Measurements from ENCODE around the gene LHX5.
"Not testable (repeated sequence)": the region's sequence is repeated elsewhere in the genome, so short reads cannot be mapped to it uniquely, and the experiment has no call there.

LHX5 gene

GRCh38 chr12:113471619-113472171, at the start of gene LHX5:
TSS of gene LHX5 (minus strand) at chr12:113471871. CDS start at chr12:113471498, 373 bp downstream.
- DNase-seq (ENCODE audit: low spot score): no peak
- FAIRE-seq: no peak

- no peak for FAIRE-seq
- DNase-seq (ENCODE audit: low spot score): no peak
Observed at GRCh38 chr12:113519464-113520307, 48.0 kb upstream of the LHX5 start.

GRCh38 chr12:113515082-113515856, 43.6 kb upstream of the LHX5 start:
- FAIRE-seq: no peak
- DNase-seq (ENCODE audit: low spot score): no peak

GRCh38 chr12:113514602-113515001, 42.9 kb upstream of the LHX5 start:
- FAIRE-seq: no peak

GRCh38 chr12:113512568-113512967, 40.9 kb upstream of the LHX5 start:
- FAIRE-seq (no peak), DNase-seq (ENCODE audit: low spot score) (no peak)

More at GRCh38 chr12:113514602-113515001, 42.9 kb upstream of the LHX5 start:
- DNase-seq (ENCODE audit: low spot score): no peak

GRCh38 chr12:113506867-113507266, 35.2 kb upstream of the LHX5 start:
- FAIRE-seq (no peak), DNase-seq (ENCODE audit: low spot score) (no peak)

- DNase-seq (ENCODE audit: low spot score): no peak
- no peak for FAIRE-seq
Observed at GRCh38 chr12:113505941-113506340, 34.3 kb upstream of the LHX5 start.

GRCh38 chr12:113504917-113505316, 33.2 kb upstream of the LHX5 start:
- DNase-seq (ENCODE audit: low spot score) (no peak), FAIRE-seq (no peak)

- DNase-seq (ENCODE audit: low spot score) (no peak), FAIRE-seq (no peak)
Observed at GRCh38 chr12:113500782-113501311, 29.2 kb upstream of the LHX5 start.

GRCh38 chr12:113500306-113500675, 28.6 kb upstream of the LHX5 start:
- FAIRE-seq (no peak), DNase-seq (ENCODE audit: low spot score) (no peak)

GRCh38 chr12:113498490-113498889, 26.8 kb upstream of the LHX5 start:
- no peak for FAIRE-seq
- no peak for DNase-seq (ENCODE audit: low spot score)

- no peak for DNase-seq (ENCODE audit: low spot score)
- FAIRE-seq: no peak
Observed at GRCh38 chr12:113497693-113498092, 26.0 kb upstream of the LHX5 start.

- not testable (repeated sequence) for FAIRE-seq; DNase-seq (ENCODE audit: low spot score)
Observed at GRCh38 chr12:113495941-113496340, 24.3 kb upstream of the LHX5 start.

- no peak for FAIRE-seq
Observed at GRCh38 chr12:113488322-113488721, 16.7 kb upstream of the LHX5 start.

GRCh38 chr12:113486722-113487121, 15.1 kb upstream of the LHX5 start:
- FAIRE-seq: no peak
- no peak for DNase-seq (ENCODE audit: low spot score)

More at GRCh38 chr12:113488322-113488721, 16.7 kb upstream of the LHX5 start:
- DNase-seq (ENCODE audit: low spot score): no peak

GRCh38 chr12:113485330-113485729, 13.7 kb upstream of the LHX5 start:
- no peak for FAIRE-seq
- no peak for DNase-seq (ENCODE audit: low spot score)

- no peak for DNase-seq (ENCODE audit: low spot score)
Observed at GRCh38 chr12:113482334-113482733, 10.7 kb upstream of the LHX5 start.

GRCh38 chr12:113480336-113480971, 8.8 kb upstream of the LHX5 start:
- DNase-seq (ENCODE audit: low spot score): no peak
- no peak for FAIRE-seq

More at GRCh38 chr12:113482334-113482733, 10.7 kb upstream of the LHX5 start:
- no peak for FAIRE-seq

- DNase-seq (ENCODE audit: low spot score): no peak
- no peak for FAIRE-seq
Observed at GRCh38 chr12:113479590-113480335, 8.1 kb upstream of the LHX5 start.

GRCh38 chr12:113479216-113479589, 7.5 kb upstream of the LHX5 start:
- DNase-seq (ENCODE audit: low spot score) (no peak), FAIRE-seq (no peak)

Measured in RCC 7860 (cell line).